ENCODE results near the gene STC2. TPM values are rescaled to one million over a fixed set of nuclear protein-coding genes. Genes with fewer than 3 reads are reported as not detected.

Gene STC2
- total RNA-seq, 1 donor: 157 TPM

DNA sequence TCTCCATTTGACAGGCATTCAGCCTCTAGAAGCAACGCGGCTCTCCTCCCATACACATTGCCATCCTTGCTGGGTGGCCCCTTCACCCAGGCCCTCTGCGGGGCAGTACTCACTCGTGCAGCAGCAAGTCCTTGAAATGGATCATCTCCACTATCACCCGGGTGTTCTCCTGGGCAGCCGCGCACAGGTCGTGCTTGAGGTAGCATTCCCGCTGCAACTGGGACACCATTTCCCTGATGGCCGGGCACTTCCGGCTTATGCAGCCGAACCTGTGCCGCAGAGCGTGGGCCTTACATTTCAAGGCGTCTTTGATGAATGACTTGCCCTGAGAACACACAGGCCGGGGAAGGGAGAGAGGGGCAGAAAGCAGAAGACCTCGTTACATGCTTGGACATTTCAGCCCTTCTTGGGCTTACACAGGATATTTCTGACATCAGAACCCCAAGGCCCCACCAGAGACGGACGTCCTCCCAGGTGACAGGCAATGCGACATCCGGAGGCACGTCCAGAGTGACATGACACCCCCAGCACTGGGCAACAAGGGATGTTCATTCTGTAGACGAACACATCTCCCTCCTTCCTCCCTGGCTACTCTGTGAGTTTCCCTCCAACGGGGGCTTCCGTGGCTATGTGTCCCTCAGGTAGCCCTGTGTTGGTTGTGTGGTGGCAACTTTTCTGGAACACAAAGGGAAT is 5.0 kb downstream of the STC2 start:
- TF ChIP-seq, protein P1, sequence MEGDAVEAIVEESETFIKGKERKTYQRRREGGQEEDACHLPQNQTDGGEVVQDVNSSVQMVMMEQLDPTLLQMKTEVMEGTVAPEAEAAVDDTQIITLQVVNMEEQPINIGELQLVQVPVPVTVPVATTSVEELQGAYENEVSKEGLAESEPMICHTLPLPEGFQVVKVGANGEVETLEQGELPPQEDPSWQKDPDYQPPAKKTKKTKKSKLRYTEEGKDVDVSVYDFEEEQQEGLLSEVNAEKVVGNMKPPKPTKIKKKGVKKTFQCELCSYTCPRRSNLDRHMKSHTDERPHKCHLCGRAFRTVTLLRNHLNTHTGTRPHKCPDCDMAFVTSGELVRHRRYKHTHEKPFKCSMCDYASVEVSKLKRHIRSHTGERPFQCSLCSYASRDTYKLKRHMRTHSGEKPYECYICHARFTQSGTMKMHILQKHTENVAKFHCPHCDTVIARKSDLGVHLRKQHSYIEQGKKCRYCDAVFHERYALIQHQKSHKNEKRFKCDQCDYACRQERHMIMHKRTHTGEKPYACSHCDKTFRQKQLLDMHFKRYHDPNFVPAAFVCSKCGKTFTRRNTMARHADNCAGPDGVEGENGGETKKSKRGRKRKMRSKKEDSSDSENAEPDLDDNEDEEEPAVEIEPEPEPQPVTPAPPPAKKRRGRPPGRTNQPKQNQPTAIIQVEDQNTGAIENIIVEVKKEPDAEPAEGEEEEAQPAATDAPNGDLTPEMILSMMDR (IDR thresholded peaks at IDR 0.05; ENCODE audit: insufficient read depth, low read depth, low read length): no peak
- H3K4me3 ChIP-seq (ENCODE audit: low read depth, low read length): no peak overlapping the region
- DNase-seq (ENCODE audit: low read depth): no peak

DNA sequence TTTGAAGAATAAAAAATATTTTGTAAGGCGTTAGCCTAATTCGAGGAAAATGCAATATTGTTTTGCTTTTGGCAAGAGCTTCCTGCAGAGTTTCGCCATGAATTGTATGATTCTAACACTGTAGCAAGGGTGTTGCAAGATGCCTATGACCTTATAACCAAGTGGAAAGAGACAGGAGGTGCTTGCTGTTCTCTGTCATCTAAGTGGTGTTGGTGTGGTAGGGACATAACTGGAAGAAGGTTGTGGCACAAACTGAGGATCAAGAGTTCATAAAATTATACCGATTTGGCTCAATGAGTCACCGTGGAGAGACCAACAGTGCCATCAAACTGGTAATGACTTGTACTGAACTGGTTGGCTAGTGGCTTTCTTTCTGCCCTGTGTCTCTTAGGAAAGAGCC is 6.3 kb downstream of the STC2 start:
- no peak overlapping the region for H3K4me3 ChIP-seq (ENCODE audit: low read depth, low read length)
- peak; percentile 62 for DNase-seq (ENCODE audit: low read depth)
- TF ChIP-seq, protein P1 (IDR thresholded peaks at IDR 0.05; ENCODE audit: insufficient read depth, low read depth, low read length): no peak

DNA sequence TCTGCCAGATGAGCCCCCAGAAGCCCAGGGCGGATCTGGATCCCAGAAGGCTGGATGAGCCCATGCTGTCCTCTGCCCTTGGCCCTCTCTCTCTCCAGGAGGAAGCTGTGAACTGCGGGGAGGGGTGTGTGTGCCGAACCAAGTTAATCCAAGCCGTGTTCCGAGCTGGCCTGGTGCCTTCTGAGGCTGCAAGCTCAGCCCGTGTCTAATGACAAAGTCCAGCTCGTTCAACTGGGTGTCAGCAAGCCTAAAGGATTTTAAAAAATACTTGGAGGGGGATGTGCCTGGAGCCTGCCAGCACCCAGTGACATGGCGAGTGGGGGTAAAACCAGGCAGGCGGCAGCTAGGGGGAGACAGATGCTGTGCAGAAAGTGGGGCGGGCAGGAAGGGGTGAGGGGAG is 8.0 kb downstream of the STC2 start:
- peak; percentile 67 for DNase-seq (ENCODE audit: low read depth)
- TF ChIP-seq, protein P1 (IDR thresholded peaks at IDR 0.05; ENCODE audit: insufficient read depth, low read depth, low read length): peak; percentile 28
- no peak overlapping the region for H3K4me3 ChIP-seq (ENCODE audit: low read depth, low read length)

DNA sequence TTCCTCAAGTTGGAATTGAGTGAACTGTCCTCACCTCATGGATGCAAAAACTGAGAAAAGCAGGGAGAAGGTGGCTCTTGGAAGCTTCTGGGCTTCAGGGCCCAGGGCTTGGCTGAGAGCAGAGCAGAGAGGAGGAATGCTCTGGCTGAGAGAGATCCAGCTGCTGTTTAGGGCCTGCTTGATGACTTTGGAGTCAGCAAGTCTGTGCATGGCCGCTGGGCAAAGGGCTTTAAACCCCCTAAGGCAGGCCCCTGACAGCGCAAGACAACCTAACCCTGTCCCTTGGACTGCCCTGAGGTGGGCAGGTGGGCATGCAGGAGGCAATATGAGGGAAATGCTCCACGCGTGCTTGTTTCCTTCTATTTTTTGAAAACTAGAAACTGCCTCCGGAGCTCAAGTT is 8.6 kb downstream of the STC2 start:
- H3K4me3 ChIP-seq (ENCODE audit: low read depth, low read length): no peak overlapping the region
- TF ChIP-seq, protein P1 (IDR thresholded peaks at IDR 0.05; ENCODE audit: insufficient read depth, low read depth, low read length): no peak

DNA sequence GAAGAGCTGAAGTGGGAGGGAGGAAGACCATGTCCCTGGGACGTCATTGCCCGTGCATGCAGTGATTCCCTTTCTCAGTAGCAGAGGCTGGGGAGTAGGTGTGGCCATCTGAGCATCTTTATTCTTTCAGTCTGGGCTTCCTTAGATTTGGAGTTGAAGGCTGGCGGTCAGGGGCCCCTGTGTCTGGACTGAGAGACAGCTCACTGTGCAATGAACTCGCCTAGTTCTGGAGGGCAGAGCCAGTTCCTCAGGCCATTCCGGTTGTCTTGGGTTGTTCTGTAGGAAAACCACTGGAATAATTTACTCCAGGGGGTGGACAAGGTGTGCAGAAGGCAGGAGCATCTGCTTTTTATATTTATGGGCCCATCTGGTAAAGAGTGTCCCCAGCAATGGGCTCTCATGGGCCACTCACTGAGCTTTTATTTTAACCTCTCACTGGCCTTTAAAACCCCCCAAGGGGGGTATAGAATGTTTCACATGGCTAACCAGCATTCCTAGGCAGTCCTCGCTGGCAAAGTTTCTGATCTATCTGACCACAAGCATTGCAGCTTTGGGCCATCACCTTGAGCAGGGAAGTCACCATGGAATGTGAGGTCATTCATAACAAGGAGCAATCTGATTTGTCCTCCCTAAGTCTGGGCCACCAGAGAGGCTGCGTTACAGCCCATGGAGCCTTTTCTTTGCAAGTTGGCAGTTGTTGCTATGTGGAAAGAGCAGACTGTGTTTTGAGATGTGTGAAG is 9.2 kb downstream of the STC2 start:
- TF ChIP-seq, protein P1 (IDR thresholded peaks at IDR 0.05; ENCODE audit: insufficient read depth, low read depth, low read length): no peak
- no peak overlapping the region for H3K4me3 ChIP-seq (ENCODE audit: low read depth, low read length)
- DNase-seq (ENCODE audit: low read depth): no peak

More for the DNA sequence above, 8.6 kb downstream of the STC2 start:
- DNase-seq (ENCODE audit: low read depth): no peak

DNA sequence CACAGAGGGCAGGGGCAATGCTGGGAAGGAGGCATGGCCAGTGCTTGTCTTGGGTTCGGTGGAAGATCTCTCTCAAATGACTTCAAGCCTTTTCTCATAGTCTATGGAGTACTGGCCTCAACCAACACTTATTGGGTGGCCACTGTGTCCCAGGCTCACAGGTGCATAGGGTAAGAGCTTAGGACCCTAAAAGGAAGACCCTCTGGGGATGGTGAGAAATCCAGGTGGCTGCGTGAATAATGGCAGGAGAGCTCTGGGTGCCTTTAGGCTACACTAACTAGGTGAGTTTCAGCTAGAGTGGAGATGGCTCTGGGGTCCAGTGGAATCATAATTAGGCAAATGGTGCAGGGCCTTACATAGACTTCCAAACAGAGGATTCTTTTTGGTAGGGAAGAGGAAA is 9.9 kb downstream of the STC2 start:
- TF ChIP-seq, protein P1 (IDR thresholded peaks at IDR 0.05; ENCODE audit: insufficient read depth, low read depth, low read length): no peak
- H3K4me3 ChIP-seq (ENCODE audit: low read depth, low read length): no peak overlapping the region
- no peak for DNase-seq (ENCODE audit: low read depth)

Measured in fibroblast of villous mesenchyme (primary cell).